ENCODE measurements around the gene ACVR1C. TPM values are rescaled to one million over a fixed set of nuclear protein-coding genes. Genes with fewer than 3 reads are reported as not detected.
A peak's percentile ranks its signal among the peaks of the same experiment; 100 is the strongest.
"Not testable (repeated sequence)": the region's sequence is repeated elsewhere in the genome, so short reads cannot be mapped to it uniquely, and the experiment has no call there.

ACVR1C gene
- total RNA-seq, 3 donors from 2014 or later, result 0.47 to 0.73 (median 0.49) TPM

- H3K4me1 Mint-ChIP-seq (ENCODE audit: low read depth), result peaks cover 9% of the 10 kb centered on the region
- H3K4me3 Mint-ChIP-seq, result no peak overlapping the region
- DNase-seq, result no peak
- peaks cover 2% of the 10 kb centered on the region for H3K36me3 Mint-ChIP-seq (ENCODE audit: insufficient read depth)
- peaks cover 8% of the 10 kb centered on the region for H3K27me3 Mint-ChIP-seq (ENCODE audit: low read depth)
- H3K9me3 Mint-ChIP-seq, result peaks cover 17% of the 10 kb centered on the region
- ATAC-seq, result no peak
Measured at GRCh38 chr2:157606534-157606933, 22.1 kb downstream of the ACVR1C start.

GRCh38 chr2:157603198-157603597, 25.5 kb downstream of the ACVR1C start:
- Mint-ChIP-seq H3K36me3 (ENCODE audit: insufficient read depth) (no peaks in the 10 kb centered on the region), H3K27me3 (ENCODE audit: low read depth) (peaks cover 6% of the 10 kb centered on the region), H3K4me3 (no peak overlapping the region), H3K9me3 (no peaks in the 10 kb centered on the region), H3K4me1 (ENCODE audit: low read depth) (no peaks in the 10 kb centered on the region)
- ATAC-seq (no peak), DNase-seq (no peak)

GRCh38 chr2:157601807-157602206, 26.9 kb downstream of the ACVR1C start:
- Mint-ChIP-seq H3K36me3 (ENCODE audit: insufficient read depth) (no peaks in the 10 kb centered on the region), H3K4me3 (no peak overlapping the region), H3K27me3 (ENCODE audit: low read depth) (peaks cover 8% of the 10 kb centered on the region), H3K9me3 (no peaks in the 10 kb centered on the region), H3K4me1 (ENCODE audit: low read depth) (peaks cover 4% of the 10 kb centered on the region)
- DNase-seq, result no peak
- no peak for ATAC-seq

- Mint-ChIP-seq H3K36me3 (ENCODE audit: insufficient read depth) (no peaks in the 10 kb centered on the region), H3K4me1 (ENCODE audit: low read depth) (peaks cover 8% of the 10 kb centered on the region), H3K4me3 (peak overlapping the region; percentile 63), H3K27me3 (ENCODE audit: low read depth) (peaks cover 11% of the 10 kb centered on the region), H3K9me3 (no peaks in the 10 kb centered on the region)
- DNase-seq (peak; percentile 57), ATAC-seq (peak; percentile 80 to 93)
Measured at GRCh38 chr2:157596992-157597681, 31.5 kb downstream of the ACVR1C start.

GRCh38 chr2:157593411-157593810, 35.3 kb downstream of the ACVR1C start:
- Mint-ChIP-seq H3K9me3 (no peaks in the 10 kb centered on the region), H3K27me3 (ENCODE audit: low read depth) (peaks cover 7% of the 10 kb centered on the region), H3K4me3 (no peak overlapping the region), H3K4me1 (ENCODE audit: low read depth) (peaks cover 8% of the 10 kb centered on the region), H3K36me3 (ENCODE audit: insufficient read depth) (no peaks in the 10 kb centered on the region)
- no peak for ATAC-seq
- no peak for DNase-seq

GRCh38 chr2:157592948-157593347, 35.7 kb downstream of the ACVR1C start:
- Mint-ChIP-seq H3K4me3 (no peak overlapping the region), H3K36me3 (ENCODE audit: insufficient read depth) (no peaks in the 10 kb centered on the region), H3K4me1 (ENCODE audit: low read depth) (peaks cover 8% of the 10 kb centered on the region), H3K9me3 (no peaks in the 10 kb centered on the region), H3K27me3 (ENCODE audit: low read depth) (peaks cover 7% of the 10 kb centered on the region)
- DNase-seq, result no peak
- no peak for ATAC-seq

GRCh38 chr2:157592374-157592773, 36.3 kb downstream of the ACVR1C start:
- H3K36me3 Mint-ChIP-seq (ENCODE audit: insufficient read depth), result no peaks in the 10 kb centered on the region
- ATAC-seq, result no peak

GRCh38 chr2:157587576-157587975, 41.1 kb downstream of the ACVR1C start:
- Mint-ChIP-seq H3K4me1 (ENCODE audit: low read depth) (no peaks in the 10 kb centered on the region), H3K4me3 (no peak overlapping the region), H3K27me3 (ENCODE audit: low read depth) (no peaks in the 10 kb centered on the region), H3K9me3 (no peaks in the 10 kb centered on the region), H3K36me3 (ENCODE audit: insufficient read depth) (peaks cover 4% of the 10 kb centered on the region)
- ATAC-seq (no peak), DNase-seq (no peak)

More at GRCh38 chr2:157592374-157592773, 36.3 kb downstream of the ACVR1C start:
- peaks cover 4% of the 10 kb centered on the region for H3K27me3 Mint-ChIP-seq (ENCODE audit: low read depth)
- H3K9me3 Mint-ChIP-seq, result no peaks in the 10 kb centered on the region
- DNase-seq, result no peak
- H3K4me3 Mint-ChIP-seq, result no peak overlapping the region
- peaks cover 5% of the 10 kb centered on the region for H3K4me1 Mint-ChIP-seq (ENCODE audit: low read depth)

GRCh38 chr2:157574165-157574564, 54.5 kb downstream of the ACVR1C start:
- Mint-ChIP-seq H3K27me3 (ENCODE audit: low read depth) (no peaks in the 10 kb centered on the region), H3K36me3 (ENCODE audit: insufficient read depth) (no peaks in the 10 kb centered on the region), H3K4me3 (no peak overlapping the region), H3K4me1 (ENCODE audit: low read depth) (no peaks in the 10 kb centered on the region), H3K9me3 (no peaks in the 10 kb centered on the region)
- DNase-seq (no peak), ATAC-seq (no peak)

GRCh38 chr2:157572725-157573124, 55.9 kb downstream of the ACVR1C start:
- Mint-ChIP-seq H3K36me3 (ENCODE audit: insufficient read depth) (no peaks in the 10 kb centered on the region), H3K4me3 (no peak overlapping the region), H3K9me3 (no peaks in the 10 kb centered on the region), H3K27me3 (ENCODE audit: low read depth) (no peaks in the 10 kb centered on the region), H3K4me1 (ENCODE audit: low read depth) (no peaks in the 10 kb centered on the region)
- DNase-seq (no peak), ATAC-seq (peak in 1 of 2 donors; percentile 35)

GRCh38 chr2:157566623-157567022, 62.0 kb downstream of the ACVR1C start:
- H3K36me3 Mint-ChIP-seq (ENCODE audit: insufficient read depth); H3K27me3 Mint-ChIP-seq (ENCODE audit: low read depth); H3K4me1 Mint-ChIP-seq (ENCODE audit: low read depth); H3K9me3 Mint-ChIP-seq; DNase-seq; H3K4me3 Mint-ChIP-seq; ATAC-seq: not testable (repeated sequence)

GRCh38 chr2:157566113-157566512, 62.6 kb downstream of the ACVR1C start:
- H3K9me3 Mint-ChIP-seq; DNase-seq; H3K4me1 Mint-ChIP-seq (ENCODE audit: low read depth); ATAC-seq; H3K27me3 Mint-ChIP-seq (ENCODE audit: low read depth); H3K4me3 Mint-ChIP-seq; H3K36me3 Mint-ChIP-seq (ENCODE audit: insufficient read depth): not testable (repeated sequence)

GRCh38 chr2:157565550-157565949, 63.1 kb downstream of the ACVR1C start:
- Mint-ChIP-seq H3K9me3 (no peaks in the 10 kb centered on the region), H3K4me3 (no peak overlapping the region), H3K4me1 (ENCODE audit: low read depth) (peaks cover 5% of the 10 kb centered on the region), H3K27me3 (ENCODE audit: low read depth) (no peaks in the 10 kb centered on the region), H3K36me3 (ENCODE audit: insufficient read depth) (peaks cover 5% of the 10 kb centered on the region)
- DNase-seq, result no peak
- no peak for ATAC-seq

GRCh38 chr2:157559890-157560289, 68.8 kb downstream of the ACVR1C start:
- no peaks in the 10 kb centered on the region for H3K27me3 Mint-ChIP-seq (ENCODE audit: low read depth)
- DNase-seq, result no peak
- H3K36me3 Mint-ChIP-seq (ENCODE audit: insufficient read depth), result peaks cover 5% of the 10 kb centered on the region
- no peak overlapping the region for H3K4me3 Mint-ChIP-seq
- H3K4me1 Mint-ChIP-seq (ENCODE audit: low read depth), result peaks cover 22% of the 10 kb centered on the region
- ATAC-seq, result no peak
- no peaks in the 10 kb centered on the region for H3K9me3 Mint-ChIP-seq

GRCh38 chr2:157559461-157559860, 69.2 kb downstream of the ACVR1C start:
- no peak overlapping the region for H3K4me3 Mint-ChIP-seq
- peaks cover 5% of the 10 kb centered on the region for H3K36me3 Mint-ChIP-seq (ENCODE audit: insufficient read depth)
- DNase-seq, result no peak
- H3K4me1 Mint-ChIP-seq (ENCODE audit: low read depth), result peaks cover 22% of the 10 kb centered on the region
- H3K27me3 Mint-ChIP-seq (ENCODE audit: low read depth), result no peaks in the 10 kb centered on the region
- ATAC-seq, result no peak
- H3K9me3 Mint-ChIP-seq, result no peaks in the 10 kb centered on the region

All from activated T-cell treated with anti-CD3 and anti-CD28 coated beads, Interleukin-2, amount 50 U/mL, for 4 hours (primary cell).